Fibroblast of lung (primary cell): ENCODE results near the gene SLC39A8.

Source experiments
- EZH2 ChIP-seq: IDR thresholded peaks from 2 replicates; pipeline ENCODE4 v1.5.1; 2012; ENCODE audit warnings: low read length, control low read depth, mild to moderate bottlenecking; ENCODE audit errors: missing control alignments
- TF ChIP-seq, protein P1 (sequence below), 2 donors: IDR thresholded peaks in 1 of 2; conservative IDR thresholded peaks in 1 of 2; 1 replicate in 1 of 2; 2 replicates in 1 of 2; pipeline ENCODE4 v1.5.1; 2011 to 2012; ENCODE audit warnings: low read length in 2 of 2, control low read depth in 1 of 2, inconsistent platforms in 1 of 2, low read depth in 1 of 2, mild to moderate bottlenecking in 1 of 2

DNA sequence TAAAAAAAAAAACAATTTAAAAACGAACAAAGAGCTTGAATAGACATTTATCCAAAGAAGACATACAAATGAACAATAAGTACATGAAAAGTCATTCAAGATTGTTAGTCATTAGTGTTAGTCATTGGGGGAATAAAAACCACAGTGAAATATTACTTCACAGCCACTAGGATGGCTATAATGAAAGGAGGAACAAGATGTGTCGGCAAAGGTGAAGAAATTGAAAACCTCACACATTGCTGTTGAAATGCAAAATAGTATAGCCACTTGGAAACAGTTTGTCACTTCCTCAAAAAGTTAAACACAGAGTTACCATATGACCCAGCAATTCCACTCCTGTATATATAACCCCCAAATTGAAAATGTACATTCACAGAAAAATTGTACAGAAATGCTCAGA is 45.2 kb upstream of the SLC39A8 start:
- TF ChIP-seq, protein P1, sequence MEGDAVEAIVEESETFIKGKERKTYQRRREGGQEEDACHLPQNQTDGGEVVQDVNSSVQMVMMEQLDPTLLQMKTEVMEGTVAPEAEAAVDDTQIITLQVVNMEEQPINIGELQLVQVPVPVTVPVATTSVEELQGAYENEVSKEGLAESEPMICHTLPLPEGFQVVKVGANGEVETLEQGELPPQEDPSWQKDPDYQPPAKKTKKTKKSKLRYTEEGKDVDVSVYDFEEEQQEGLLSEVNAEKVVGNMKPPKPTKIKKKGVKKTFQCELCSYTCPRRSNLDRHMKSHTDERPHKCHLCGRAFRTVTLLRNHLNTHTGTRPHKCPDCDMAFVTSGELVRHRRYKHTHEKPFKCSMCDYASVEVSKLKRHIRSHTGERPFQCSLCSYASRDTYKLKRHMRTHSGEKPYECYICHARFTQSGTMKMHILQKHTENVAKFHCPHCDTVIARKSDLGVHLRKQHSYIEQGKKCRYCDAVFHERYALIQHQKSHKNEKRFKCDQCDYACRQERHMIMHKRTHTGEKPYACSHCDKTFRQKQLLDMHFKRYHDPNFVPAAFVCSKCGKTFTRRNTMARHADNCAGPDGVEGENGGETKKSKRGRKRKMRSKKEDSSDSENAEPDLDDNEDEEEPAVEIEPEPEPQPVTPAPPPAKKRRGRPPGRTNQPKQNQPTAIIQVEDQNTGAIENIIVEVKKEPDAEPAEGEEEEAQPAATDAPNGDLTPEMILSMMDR (conservative IDR thresholded peaks at IDR 0.05 in 1 of 2, IDR thresholded peaks at IDR 0.05 in 1 of 2; ENCODE audit: low read depth in 1 of 2, low read length in 2 of 2) = no peak
- TF ChIP-seq EZH2 = no peak
